K562 (cell line): ENCODE results near the gene F2RL1.

Experiments
- KLF1 ChIP-seq: fragments of 450-650 bp; IDR thresholded peaks from 2 replicates; pipeline ENCODE4 v1.6.1; 2016; ENCODE audit warnings: missing genetic modification characterization, missing compliant biosample characterization
- PHF8 ChIP-seq: fragments of 200-600 bp; sonication (generic); IDR thresholded peaks from 2 replicates; pipeline ENCODE4 v1.6.1; 2012; ENCODE audit warnings: mixed run types, mild to moderate bottlenecking, inconsistent platforms, low read length, moderate library complexity, borderline replicate concordance
- RBM39 ChIP-seq: fragments of 200-400 bp; formaldehyde crosslinking; optimal IDR thresholded peaks from 2 replicates; pipeline ENCODE3; 2018; ENCODE audit warnings: low read depth, low read length
- TEAD1 ChIP-seq, 2 experiments: fragments of 450-650 bp in 1 of 2; sonication (generic) in 1 of 2; formaldehyde crosslinking; IDR thresholded peaks; 2 replicates each; pipeline versions ENCODE4 v1.4.0 to v1.8.0; 2020 to 2022; ENCODE audit warnings: mild to moderate bottlenecking in 2 of 2, missing genetic modification reagents in 1 of 2
- TF ChIP-seq, protein P1 (sequence below), 3 experiments: IDR thresholded peaks in 2 of 3; conservative IDR thresholded peaks in 1 of 3; 2 replicates each; pipeline ENCODE4 v1.5.1; 2011 to 2012; ENCODE audit warnings: low read length in 3 of 3, mild to moderate bottlenecking in 3 of 3, control low read depth in 2 of 3, improper control_type of control experiment in 1 of 3, inconsistent platforms in 1 of 3, low read depth in 1 of 3, mixed read lengths in 1 of 3, moderate library complexity in 1 of 3; ENCODE audit not compliant: insufficient read depth in 2 of 3
- TF ChIP-seq, protein P2 (sequence below): fragments of 150-350 bp; IDR thresholded peaks from 2 replicates; pipeline ENCODE4 v1.6.1; 2014; ENCODE audit warnings: low read depth, mild to moderate bottlenecking, low read length, borderline replicate concordance

DNA sequence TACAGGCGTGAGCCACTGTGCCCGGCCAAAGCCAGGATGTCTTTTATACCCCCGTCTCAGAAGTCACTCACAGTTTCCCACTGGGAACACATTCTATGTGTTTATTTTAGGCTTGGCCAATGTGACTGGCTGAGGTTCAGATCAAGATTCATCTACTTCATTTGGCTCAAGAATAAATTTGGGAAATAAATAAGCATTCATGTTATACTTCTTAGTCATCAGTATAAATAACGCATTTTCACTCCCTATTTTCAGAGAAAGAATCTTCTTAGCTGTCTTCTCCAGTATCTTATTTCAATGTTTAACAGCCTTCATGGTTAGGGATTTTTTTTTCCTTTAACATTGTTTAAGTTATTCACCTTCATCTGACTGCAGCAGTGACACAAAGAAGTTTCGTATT lies 42.8 kb downstream of the F2RL1 start:
- TF ChIP-seq, protein P1, sequence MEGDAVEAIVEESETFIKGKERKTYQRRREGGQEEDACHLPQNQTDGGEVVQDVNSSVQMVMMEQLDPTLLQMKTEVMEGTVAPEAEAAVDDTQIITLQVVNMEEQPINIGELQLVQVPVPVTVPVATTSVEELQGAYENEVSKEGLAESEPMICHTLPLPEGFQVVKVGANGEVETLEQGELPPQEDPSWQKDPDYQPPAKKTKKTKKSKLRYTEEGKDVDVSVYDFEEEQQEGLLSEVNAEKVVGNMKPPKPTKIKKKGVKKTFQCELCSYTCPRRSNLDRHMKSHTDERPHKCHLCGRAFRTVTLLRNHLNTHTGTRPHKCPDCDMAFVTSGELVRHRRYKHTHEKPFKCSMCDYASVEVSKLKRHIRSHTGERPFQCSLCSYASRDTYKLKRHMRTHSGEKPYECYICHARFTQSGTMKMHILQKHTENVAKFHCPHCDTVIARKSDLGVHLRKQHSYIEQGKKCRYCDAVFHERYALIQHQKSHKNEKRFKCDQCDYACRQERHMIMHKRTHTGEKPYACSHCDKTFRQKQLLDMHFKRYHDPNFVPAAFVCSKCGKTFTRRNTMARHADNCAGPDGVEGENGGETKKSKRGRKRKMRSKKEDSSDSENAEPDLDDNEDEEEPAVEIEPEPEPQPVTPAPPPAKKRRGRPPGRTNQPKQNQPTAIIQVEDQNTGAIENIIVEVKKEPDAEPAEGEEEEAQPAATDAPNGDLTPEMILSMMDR (IDR thresholded peaks at IDR 0.05 in 2 of 3, conservative IDR thresholded peaks at IDR 0.05 in 1 of 3; ENCODE audit: insufficient read depth in 2 of 3, low read depth in 1 of 3, low read length in 3 of 3), result no peak
- TF ChIP-seq RBM39 (no peak), TEAD1 (CRISPR knock-in tag; IDR thresholded peaks at IDR 0.05) (no peak), PHF8 (no peak), KLF1 (tag) (no peak)
- TF ChIP-seq, protein P2, sequence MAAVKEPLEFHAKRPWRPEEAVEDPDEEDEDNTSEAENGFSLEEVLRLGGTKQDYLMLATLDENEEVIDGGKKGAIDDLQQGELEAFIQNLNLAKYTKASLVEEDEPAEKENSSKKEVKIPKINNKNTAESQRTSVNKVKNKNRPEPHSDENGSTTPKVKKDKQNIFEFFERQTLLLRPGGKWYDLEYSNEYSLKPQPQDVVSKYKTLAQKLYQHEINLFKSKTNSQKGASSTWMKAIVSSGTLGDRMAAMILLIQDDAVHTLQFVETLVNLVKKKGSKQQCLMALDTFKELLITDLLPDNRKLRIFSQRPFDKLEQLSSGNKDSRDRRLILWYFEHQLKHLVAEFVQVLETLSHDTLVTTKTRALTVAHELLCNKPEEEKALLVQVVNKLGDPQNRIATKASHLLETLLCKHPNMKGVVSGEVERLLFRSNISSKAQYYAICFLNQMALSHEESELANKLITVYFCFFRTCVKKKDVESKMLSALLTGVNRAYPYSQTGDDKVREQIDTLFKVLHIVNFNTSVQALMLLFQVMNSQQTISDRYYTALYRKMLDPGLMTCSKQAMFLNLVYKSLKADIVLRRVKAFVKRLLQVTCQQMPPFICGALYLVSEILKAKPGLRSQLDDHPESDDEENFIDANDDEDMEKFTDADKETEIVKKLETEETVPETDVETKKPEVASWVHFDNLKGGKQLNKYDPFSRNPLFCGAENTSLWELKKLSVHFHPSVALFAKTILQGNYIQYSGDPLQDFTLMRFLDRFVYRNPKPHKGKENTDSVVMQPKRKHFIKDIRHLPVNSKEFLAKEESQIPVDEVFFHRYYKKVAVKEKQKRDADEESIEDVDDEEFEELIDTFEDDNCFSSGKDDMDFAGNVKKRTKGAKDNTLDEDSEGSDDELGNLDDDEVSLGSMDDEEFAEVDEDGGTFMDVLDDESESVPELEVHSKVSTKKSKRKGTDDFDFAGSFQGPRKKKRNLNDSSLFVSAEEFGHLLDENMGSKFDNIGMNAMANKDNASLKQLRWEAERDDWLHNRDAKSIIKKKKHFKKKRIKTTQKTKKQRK, result no peak
